Measurements from ENCODE around the gene SNX32. TPM values are rescaled to one million over a fixed set of nuclear protein-coding genes. Genes with fewer than 3 reads are reported as not detected.

The SNX32 gene
- total and polyA plus RNA-seq, 9 of the 15 experiments (the other 6 are each of a cell fraction or from before 2014, with no cell fraction given), result 0.03 TPM; not detected in 7

DNA sequence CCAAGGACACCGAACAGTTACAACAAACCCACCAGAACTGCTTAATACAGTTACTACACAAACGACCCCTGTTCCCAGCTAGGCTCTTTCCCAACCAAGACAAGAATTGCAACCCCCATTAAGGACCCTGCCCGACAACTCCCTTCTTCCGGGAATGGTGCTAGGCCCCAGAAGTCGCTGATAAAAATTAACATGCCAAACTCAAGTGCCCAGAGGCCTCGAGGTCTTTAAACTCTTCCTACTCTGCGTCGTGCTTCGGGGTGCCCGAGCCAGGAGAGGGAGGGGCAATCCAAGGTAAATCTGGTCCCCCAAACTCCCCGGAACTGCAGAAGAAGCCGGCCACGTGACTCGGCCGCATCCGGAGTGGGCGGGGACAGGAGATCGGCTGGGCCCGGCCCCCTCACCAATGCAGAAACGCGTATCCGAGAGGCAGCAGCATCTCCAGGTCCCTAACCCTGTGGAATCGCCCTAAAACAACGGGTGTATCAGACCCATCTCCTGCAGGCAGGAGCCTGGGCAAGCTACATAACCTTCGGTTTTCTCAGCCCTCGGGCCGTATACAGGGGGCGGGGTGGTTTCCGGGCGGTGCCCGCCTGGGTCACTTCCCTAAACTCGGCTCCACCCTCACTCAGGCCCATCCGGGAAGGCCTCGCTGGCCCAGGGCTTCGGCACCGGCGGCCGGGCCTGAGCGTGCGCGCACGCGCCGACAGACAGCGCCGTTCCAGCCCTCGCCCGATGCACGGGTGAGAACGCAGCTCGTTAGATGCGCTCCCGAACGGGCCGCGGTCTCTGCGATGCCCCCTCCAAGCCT, 23.1 kb downstream of the SNX32 start (continued):
- TF ChIP-seq FOXP1 (CRISPR knock-in tag; IDR thresholded peaks at IDR 0.05) (peak; percentile 38; the same call in 1 of the 2 replicates), GTF2E2 (tag; IDR thresholded peaks at IDR 0.05) (no peak), GTF2F1 (IDR thresholded peaks at IDR 0.05; ENCODE audit: low read depth, low read length) (no peak), ESRRB (CRISPR knock-in tag; IDR thresholded peaks at IDR 0.05; ENCODE audit: borderline replicate concordance) (no peak), RNF2 (IDR thresholded peaks at IDR 0.05) (no peak), ZNF431 (CRISPR knock-in tag; IDR thresholded peaks at IDR 0.05) (peak; percentile 68; the same call in 1 of the 2 replicates), ZNF77 (CRISPR knock-in tag; IDR thresholded peaks at IDR 0.05) (no peak), RFX7 (CRISPR knock-in tag; IDR thresholded peaks at IDR 0.05) (no peak), ARNT (IDR thresholded peaks at IDR 0.05) (no peak), PHTF2 (CRISPR knock-in tag; IDR thresholded peaks at IDR 0.05) (no peak), PTRF (tag; IDR thresholded peaks at IDR 0.05) (no peak), XRCC5 (IDR thresholded peaks at IDR 0.05; ENCODE audit: low read depth, low read length) (peak; percentile 11; the same call in 1 of the 2 replicates), SMARCB1 (IDR thresholded peaks at IDR 0.05; ENCODE audit: insufficient read length, low read depth) (no peak), HDAC1 (IDR thresholded peaks at IDR 0.05) (peak in 1 of 2 experiments; percentile 92; a peak in 2 of 4 replicates), ZNF324 (CRISPR knock-in tag; IDR thresholded peaks at IDR 0.05) (no peak), CREB1 (IDR thresholded peaks at IDR 0.05) (no peak), CREB1 (CRISPR knock-in tag; IDR thresholded peaks at IDR 0.05) (no peak), RAD21 (CRISPR knock-in tag; conservative IDR thresholded peaks at IDR 0.05 in 1 of 2, IDR thresholded peaks at IDR 0.05 in 1 of 2) (no peak), LEF1 (IDR thresholded peaks at IDR 0.05) (no peak), STAG1 (CRISPR knock-in tag; IDR thresholded peaks at IDR 0.05; ENCODE audit: borderline replicate concordance) (no peak), WHSC1 (IDR thresholded peaks at IDR 0.05; ENCODE audit: low read length) (no peak), TCF7 (IDR thresholded peaks at IDR 0.05; ENCODE audit: borderline replicate concordance) (no peak), U2AF1 (optimal IDR thresholded peaks at IDR 0.05; ENCODE audit: low read depth, low read length) (no peak), EZH2 (IDR thresholded peaks at IDR 0.05; ENCODE audit: borderline replicate concordance, low read depth, low read length) (no peak)
- TF ChIP-seq, protein P1, sequence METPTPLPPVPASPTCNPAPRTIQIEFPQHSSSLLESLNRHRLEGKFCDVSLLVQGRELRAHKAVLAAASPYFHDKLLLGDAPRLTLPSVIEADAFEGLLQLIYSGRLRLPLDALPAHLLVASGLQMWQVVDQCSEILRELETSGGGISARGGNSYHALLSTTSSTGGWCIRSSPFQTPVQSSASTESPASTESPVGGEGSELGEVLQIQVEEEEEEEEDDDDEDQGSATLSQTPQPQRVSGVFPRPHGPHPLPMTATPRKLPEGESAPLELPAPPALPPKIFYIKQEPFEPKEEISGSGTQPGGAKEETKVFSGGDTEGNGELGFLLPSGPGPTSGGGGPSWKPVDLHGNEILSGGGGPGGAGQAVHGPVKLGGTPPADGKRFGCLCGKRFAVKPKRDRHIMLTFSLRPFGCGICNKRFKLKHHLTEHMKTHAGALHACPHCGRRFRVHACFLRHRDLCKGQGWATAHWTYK (CRISPR knock-in tag; IDR thresholded peaks at IDR 0.05), result peak; percentile 51; the same call in 1 of the 2 replicates
- TF ChIP-seq, protein P2, sequence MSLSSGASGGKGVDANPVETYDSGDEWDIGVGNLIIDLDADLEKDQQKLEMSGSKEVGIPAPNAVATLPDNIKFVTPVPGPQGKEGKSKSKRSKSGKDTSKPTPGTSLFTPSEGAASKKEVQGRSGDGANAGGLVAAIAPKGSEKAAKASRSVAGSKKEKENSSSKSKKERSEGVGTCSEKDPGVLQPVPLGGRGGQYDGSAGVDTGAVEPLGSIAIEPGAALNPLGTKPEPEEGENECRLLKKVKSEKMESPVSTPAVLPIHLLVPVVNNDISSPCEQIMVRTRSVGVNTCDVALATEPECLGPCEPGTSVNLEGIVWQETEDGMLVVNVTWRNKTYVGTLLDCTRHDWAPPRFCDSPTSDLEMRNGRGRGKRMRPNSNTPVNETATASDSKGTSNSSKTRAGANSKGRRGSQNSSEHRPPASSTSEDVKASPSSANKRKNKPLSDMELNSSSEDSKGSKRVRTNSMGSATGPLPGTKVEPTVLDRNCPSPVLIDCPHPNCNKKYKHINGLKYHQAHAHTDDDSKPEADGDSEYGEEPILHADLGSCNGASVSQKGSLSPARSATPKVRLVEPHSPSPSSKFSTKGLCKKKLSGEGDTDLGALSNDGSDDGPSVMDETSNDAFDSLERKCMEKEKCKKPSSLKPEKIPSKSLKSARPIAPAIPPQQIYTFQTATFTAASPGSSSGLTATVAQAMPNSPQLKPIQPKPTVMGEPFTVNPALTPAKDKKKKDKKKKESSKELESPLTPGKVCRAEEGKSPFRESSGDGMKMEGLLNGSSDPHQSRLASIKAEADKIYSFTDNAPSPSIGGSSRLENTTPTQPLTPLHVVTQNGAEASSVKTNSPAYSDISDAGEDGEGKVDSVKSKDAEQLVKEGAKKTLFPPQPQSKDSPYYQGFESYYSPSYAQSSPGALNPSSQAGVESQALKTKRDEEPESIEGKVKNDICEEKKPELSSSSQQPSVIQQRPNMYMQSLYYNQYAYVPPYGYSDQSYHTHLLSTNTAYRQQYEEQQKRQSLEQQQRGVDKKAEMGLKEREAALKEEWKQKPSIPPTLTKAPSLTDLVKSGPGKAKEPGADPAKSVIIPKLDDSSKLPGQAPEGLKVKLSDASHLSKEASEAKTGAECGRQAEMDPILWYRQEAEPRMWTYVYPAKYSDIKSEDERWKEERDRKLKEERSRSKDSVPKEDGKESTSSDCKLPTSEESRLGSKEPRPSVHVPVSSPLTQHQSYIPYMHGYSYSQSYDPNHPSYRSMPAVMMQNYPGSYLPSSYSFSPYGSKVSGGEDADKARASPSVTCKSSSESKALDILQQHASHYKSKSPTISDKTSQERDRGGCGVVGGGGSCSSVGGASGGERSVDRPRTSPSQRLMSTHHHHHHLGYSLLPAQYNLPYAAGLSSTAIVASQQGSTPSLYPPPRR (CRISPR knock-in tag; IDR thresholded peaks at IDR 0.05; ENCODE audit: borderline replicate concordance), result no peak
